Testis (tissue), 3 donors: ENCODE measurements around the gene PANX1. TPM values are rescaled to one million over a fixed set of nuclear protein-coding genes. Genes with fewer than 3 reads are reported as not detected.
A peak's percentile ranks its signal among the peaks of the same experiment; 100 is the strongest.

Source experiments
- DNase-seq: peaks from one replicate; pipeline ENCODE4 v3.0.0-alpha.2; 2019
- H3K27ac ChIP-seq, 2 donors: fragments of 200-600 bp; sonication (generic); one replicate each; pipeline ENCODE4 v1.5.1; 2019
- H3K27me3 ChIP-seq: fragments of 200-600 bp; sonication (generic); one replicate; pipeline ENCODE4 v1.5.1; 2019
- H3K36me3 ChIP-seq: fragments of 200-600 bp; sonication (generic); one replicate; pipeline ENCODE4 v1.5.1; 2017; ENCODE audit warnings: low read depth; ENCODE audit errors: missing control alignments
- H3K4me1 ChIP-seq: fragments of 200-600 bp; sonication (generic); one replicate; pipeline ENCODE4 v1.5.1; 2019
- H3K4me3 ChIP-seq, 2 donors: fragments of 200-600 bp; sonication (generic); one replicate each; pipeline ENCODE4 v1.5.1; 2017 to 2019
- H3K9me3 ChIP-seq: fragments of 200-600 bp; sonication (generic); one replicate; pipeline ENCODE4 v1.5.1; 2017
- CTCF ChIP-seq, 3 experiments: fragments of 450-650 bp in 2 of 3; fragments of 200-600 bp in 1 of 3; sonication (generic) in 1 of 3; IDR thresholded peaks; one replicate each; pipeline ENCODE4 v1.5.1; 2016 to 2019; ENCODE audit warnings: antibody characterized with exemption in 3 of 3, mild to moderate bottlenecking in 2 of 3, moderate library complexity in 1 of 3
- POLR2A ChIP-seq: fragments of 450-650 bp; IDR thresholded peaks from one replicate; pipeline ENCODE4 v1.6.1; 2017; ENCODE audit warnings: antibody characterized with exemption, mild to moderate bottlenecking, moderate library complexity
- WGBS, 2 donors: methylation state at CpG; one replicate each; pipeline ENCODE4 v1.1.5; 2018; 5-methylcytosine and 5-hydroxymethylcytosine counted together
- intact Hi-C: fragments of 100-400 bp; cut with DNase I; formaldehyde crosslinking; loops from one replicate; pipeline ENCODE4 v1.15.1; 2023; ENCODE audit warnings: low total_unique reads
- polyA plus RNA-seq: library from polyadenylated mRNA; stranded (reverse); fragments of 350-450 nt; fragmentation: Illumina TruSeq; extraction: RNeasy Lipid Tissue Mini Kit (QIAGEN cat#74804); gene quantifications from one replicate; pipeline ENCODE4 v1.2.3, GENCODE V29; 2014; ENCODE audit warnings: low read depth, low replicate concordance; ENCODE audit not compliant: insufficient read depth
- total RNA-seq, 2 donors: library from RNA; depleted of rRNA; stranded (reverse); fragments of >200 nt; gene quantifications; one replicate each; pipeline ENCODE4 v1.2.3, GENCODE V29; 2016

PANX1 gene
- total and polyA plus RNA-seq, 3 donors from 2014 or later, result 22.2 to 55.3 (median 42.0) TPM

DNA sequence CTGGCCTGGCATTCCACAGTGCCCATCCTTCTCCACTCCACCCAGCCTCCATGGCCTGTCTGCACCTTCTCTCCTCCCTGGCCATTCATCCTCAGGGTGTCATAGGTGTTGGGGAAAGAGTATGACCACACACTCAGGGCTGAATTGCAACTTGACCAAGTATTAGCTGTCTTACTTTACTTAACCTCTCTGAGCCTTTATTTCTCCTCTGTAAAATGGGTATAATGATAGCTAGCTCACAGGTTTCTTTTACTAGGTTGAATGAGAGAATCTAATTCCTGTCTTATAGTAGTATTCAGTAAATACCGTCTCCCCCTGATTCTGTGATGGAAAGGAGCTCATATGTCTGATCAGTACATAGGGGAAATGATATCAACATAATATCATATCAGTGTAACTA lies 16.0 kb downstream of the PANX1 start:
- Histone ChIP-seq H3K27ac (peak overlapping the region; percentile 3 to 74), H3K4me1 (peaks cover 35% of the 10 kb centered on the region)
- 88 to 100% methylated on average over 1 of the region's 1 CpG for WGBS, 2 donors

GRCh38 chr11:94145431-94145830 lies 16.8 kb downstream of the PANX1 start:
- Histone ChIP-seq H3K27me3 (no peaks in the 10 kb centered on the region), H3K36me3 (no peaks in the 10 kb centered on the region), H3K9me3 (no peaks in the 10 kb centered on the region), H3K27ac (peak overlapping the region; percentile 51 to 74), H3K4me3 (no peak overlapping the region), H3K4me1 (peaks cover 35% of the 10 kb centered on the region)
- 64 to 71% methylated on average over 2 of the region's 2 CpGs for WGBS, 2 donors
- no peak for TF ChIP-seq CTCF (IDR thresholded peaks at IDR 0.05)
- no peak for TF ChIP-seq POLR2A
- intact Hi-C loops, result no loop called here
- DNase-seq, result no peak

More for the DNA sequence above, 16.0 kb downstream of the PANX1 start:
- H3K4me3 ChIP-seq, result no peak overlapping the region
- H3K36me3 ChIP-seq, result no peaks in the 10 kb centered on the region
- intact Hi-C loops, result no loop called here
- no peaks in the 10 kb centered on the region for H3K27me3 ChIP-seq
- no peak for DNase-seq
- H3K9me3 ChIP-seq, result no peaks in the 10 kb centered on the region
- TF ChIP-seq CTCF (IDR thresholded peaks at IDR 0.05) (no peak), POLR2A (no peak)

- intact Hi-C loops, result no loop called here
- 38 to 46% methylated on average over 4 of the region's 4 CpGs for WGBS, 2 donors
- peaks cover 35% of the 10 kb centered on the region for H3K4me1 ChIP-seq
- H3K27ac ChIP-seq, result peak overlapping the region; percentile 51 to 74
- TF ChIP-seq CTCF (IDR thresholded peaks at IDR 0.05) (no peak), POLR2A (no peak)
- DNase-seq, result no peak
- no peaks in the 10 kb centered on the region for H3K9me3 ChIP-seq
- H3K36me3 ChIP-seq, result no peaks in the 10 kb centered on the region
- H3K4me3 ChIP-seq, result no peak overlapping the region
- H3K27me3 ChIP-seq, result no peaks in the 10 kb centered on the region
Measured at GRCh38 chr11:94145916-94146315, 17.3 kb downstream of the PANX1 start.

GRCh38 chr11:94147433-94147845 lies 18.8 kb downstream of the PANX1 start:
- Histone ChIP-seq H3K9me3 (no peaks in the 10 kb centered on the region), H3K27ac (no peak overlapping the region), H3K36me3 (no peaks in the 10 kb centered on the region), H3K4me1 (peaks cover 29% of the 10 kb centered on the region), H3K4me3 (no peak overlapping the region), H3K27me3 (no peaks in the 10 kb centered on the region)
- whole genome bisulfite sequencing, 2 donors, result 85 to 86% methylated on average over 9 of the region's 9 CpGs
- intact Hi-C loops, result no loop called here
- DNase-seq, result peak; percentile 38
- TF ChIP-seq CTCF (IDR thresholded peaks at IDR 0.05), result no peak
- TF ChIP-seq POLR2A, result no peak

DNA sequence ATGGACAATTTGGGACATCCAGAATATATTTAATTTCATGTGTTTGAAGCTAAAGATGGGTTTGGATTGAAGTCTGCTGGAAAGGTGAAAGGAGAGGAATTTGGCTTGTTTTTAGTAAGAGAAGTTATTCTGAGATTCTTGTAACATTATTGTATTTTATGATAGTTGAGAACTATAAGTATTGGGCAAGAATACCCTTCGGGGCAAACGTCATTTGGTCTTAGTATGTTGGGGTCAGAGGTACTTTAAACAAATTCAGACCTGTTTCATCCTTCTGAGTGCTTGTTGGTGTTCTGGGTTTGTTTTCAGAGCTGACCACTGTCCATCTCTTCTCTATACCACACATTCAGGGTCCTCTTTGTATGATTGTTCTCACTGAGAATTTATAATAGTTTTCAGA lies 19.5 kb downstream of the PANX1 start:
- no peak for DNase-seq
- H3K27ac ChIP-seq, result no peak overlapping the region
- peaks cover 21% of the 10 kb centered on the region for H3K4me1 ChIP-seq
- no peaks in the 10 kb centered on the region for H3K9me3 ChIP-seq
- WGBS, 2 donors, result 70 to 78% methylated on average over 2 of the region's 2 CpGs
- intact Hi-C loops, result no loop called here
- no peak overlapping the region for H3K4me3 ChIP-seq
- no peak for TF ChIP-seq POLR2A
- no peak for TF ChIP-seq CTCF (IDR thresholded peaks at IDR 0.05)
- H3K36me3 ChIP-seq, result no peaks in the 10 kb centered on the region
- H3K27me3 ChIP-seq, result no peaks in the 10 kb centered on the region
